Measurements from ENCODE around the gene CCDC69.

The CCDC69 gene

DNA sequence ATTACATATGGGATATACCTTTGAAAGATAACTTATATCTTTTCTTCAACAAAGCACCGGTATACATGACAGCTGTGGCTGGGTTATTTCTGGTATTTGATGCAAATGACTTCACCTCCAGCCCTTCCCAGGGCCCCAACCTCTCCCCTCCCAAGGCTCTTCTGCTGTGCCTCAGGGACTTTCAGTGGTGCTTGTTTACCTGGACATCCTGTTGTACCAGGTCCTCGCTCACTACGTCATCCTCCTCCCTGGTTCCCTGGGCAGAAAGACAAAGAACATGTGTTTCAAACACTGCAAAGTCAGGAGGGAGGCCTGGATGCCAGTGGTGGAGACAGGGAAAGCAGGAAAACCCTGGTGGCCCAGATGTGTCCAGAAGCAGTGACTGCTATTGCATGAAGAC, 89.7 kb downstream of the CCDC69 start:
- 98% methylated on average over 3 of the region's 3 CpGs for WGBS

GRCh38 chr5:151132963-151133362, 90.9 kb downstream of the CCDC69 start:
- Histone ChIP-seq H3K79me1 (replicated peaks; ENCODE audit: low read length, poor library complexity, severe bottlenecking) (peaks cover 21% of the 10 kb centered on the region), H3K14ac (ENCODE audit: low read length in 2 of 2) (no peak overlapping the region), H3K36me3 (ENCODE audit: control insufficient read depth in 1 of 2, insufficient read depth in 2 of 2, low read depth in 1 of 2, low read length in 2 of 2) (peaks cover 82 to 100% of the 10 kb centered on the region in 2 experiments), H3K9ac (ENCODE audit: low read length) (no peak overlapping the region), H2AK5ac (ENCODE audit: low read length, severe bottlenecking) (no peak overlapping the region), H3K27me3 (ENCODE audit: control insufficient read depth in 1 of 2, insufficient read depth in 1 of 2, low read length in 2 of 2) (no peaks in the 10 kb centered on the region), H2BK120ac (ENCODE audit: low read depth, low read length) (no peak overlapping the region), H3K4me1 (ENCODE audit: control insufficient read depth, insufficient read depth, low read depth, low read length) (peaks cover under 1% of the 10 kb centered on the region), H3K4me3 (ENCODE audit: insufficient read depth in 1 of 2, low read depth in 1 of 2, low read length in 2 of 2) (no peak overlapping the region), H3K9me3 (ENCODE audit: control insufficient read depth, low read length) (no peaks in the 10 kb centered on the region), H3K4me2 (ENCODE audit: low read length, poor library complexity, severe bottlenecking) (no peak overlapping the region), H3K4ac (ENCODE audit: low read depth in 1 of 2, low read length in 2 of 2) (no peak overlapping the region), H3K23ac (ENCODE audit: low read length in 2 of 2) (no peak overlapping the region), H3K27ac (ENCODE audit: low read length, poor library complexity, severe bottlenecking) (no peak overlapping the region), H2BK15ac (ENCODE audit: low read depth, poor library complexity, severe bottlenecking) (no peak overlapping the region), H3K18ac (ENCODE audit: low read depth in 1 of 2, low read length in 2 of 2) (no peak overlapping the region), H4K8ac (ENCODE audit: low read length) (no peak overlapping the region), H2BK5ac (ENCODE audit: low read depth, low read length, poor library complexity, severe bottlenecking) (no peak overlapping the region), H2AFZ (ENCODE audit: low read depth, low read length) (no peak overlapping the region), H2BK12ac (ENCODE audit: low read length in 2 of 2) (no peak overlapping the region), H4K91ac (ENCODE audit: low read length) (no peak overlapping the region)
- 98% methylated on average over 4 of the region's 4 CpGs for WGBS
- DNase-seq = no peak

More for the DNA sequence above, 89.7 kb downstream of the CCDC69 start:
- H3K4me3 ChIP-seq (ENCODE audit: insufficient read depth in 1 of 2, low read depth in 1 of 2, low read length in 2 of 2) = no peak overlapping the region
- peaks cover 84 to 100% of the 10 kb centered on the region in 2 experiments for H3K36me3 ChIP-seq (ENCODE audit: control insufficient read depth in 1 of 2, insufficient read depth in 2 of 2, low read depth in 1 of 2, low read length in 2 of 2)
- no peak for DNase-seq
- no peak overlapping the region for H2AFZ ChIP-seq (ENCODE audit: low read depth, low read length)
- no peak overlapping the region for H2BK12ac ChIP-seq (ENCODE audit: low read length in 2 of 2)
- peaks cover 28% of the 10 kb centered on the region for H3K79me1 ChIP-seq (replicated peaks; ENCODE audit: low read length, poor library complexity, severe bottlenecking)
- H3K4me1 ChIP-seq (ENCODE audit: control insufficient read depth, insufficient read depth, low read depth, low read length) = no peaks in the 10 kb centered on the region
- no peak overlapping the region for H2AK5ac ChIP-seq (ENCODE audit: low read length, severe bottlenecking)
- no peak overlapping the region for H3K4ac ChIP-seq (ENCODE audit: low read depth in 1 of 2, low read length in 2 of 2)
- H3K27ac ChIP-seq (ENCODE audit: low read length, poor library complexity, severe bottlenecking) = no peak overlapping the region
- H4K91ac ChIP-seq (ENCODE audit: low read length) = no peak overlapping the region
- H3K4me2 ChIP-seq (ENCODE audit: low read length, poor library complexity, severe bottlenecking) = no peak overlapping the region
- no peak overlapping the region for H3K9ac ChIP-seq (ENCODE audit: low read length)
- no peaks in the 10 kb centered on the region for H3K27me3 ChIP-seq (ENCODE audit: control insufficient read depth in 1 of 2, insufficient read depth in 1 of 2, low read length in 2 of 2)
- no peaks in the 10 kb centered on the region for H3K9me3 ChIP-seq (ENCODE audit: control insufficient read depth, low read length)
- H3K23ac ChIP-seq (ENCODE audit: low read length in 2 of 2) = no peak overlapping the region
- H3K14ac ChIP-seq (ENCODE audit: low read length in 2 of 2) = no peak overlapping the region
- H3K18ac ChIP-seq (ENCODE audit: low read depth in 1 of 2, low read length in 2 of 2) = no peak overlapping the region
- no peak overlapping the region for H2BK5ac ChIP-seq (ENCODE audit: low read depth, low read length, poor library complexity, severe bottlenecking)
- H2BK120ac ChIP-seq (ENCODE audit: low read depth, low read length) = no peak overlapping the region
- no peak overlapping the region for H4K8ac ChIP-seq (ENCODE audit: low read length)
- H2BK15ac ChIP-seq (ENCODE audit: low read depth, poor library complexity, severe bottlenecking) = no peak overlapping the region
